Activated naive CD4-positive, alpha-beta T cell treated with anti-CD3 and anti-CD28 coated beads for 36 hours (primary cell): ENCODE measurements around the gene DLK1. TPM values are rescaled to one million over a fixed set of nuclear protein-coding genes. Genes with fewer than 3 reads are reported as not detected.

Experiments
- CTCF ChIA-PET: fragments of 350-600 bp; sonication (Branson Sonifier 250); formaldehyde crosslinking; loops from one replicate; lab custom pipeline; 2021; ENCODE audit warnings: antibody characterized with exemption; lab: Charles Lee
- DNase-seq: peaks from one replicate; pipeline ENCODE4 v3.0.0-alpha.2; 2020
- H3K27ac Mint-ChIP-seq: one replicate; pipeline ENCODE4 v1.8.0; 2021; ENCODE audit warnings: mild to moderate bottlenecking, mixed read lengths
- H3K27me3 Mint-ChIP-seq: one replicate; pipeline ENCODE4 v1.8.0; 2021; ENCODE audit warnings: low read depth, mixed read lengths
- H3K36me3 Mint-ChIP-seq: one replicate; pipeline ENCODE4 v1.8.0; 2021; ENCODE audit warnings: low read depth, mixed read lengths
- H3K4me1 Mint-ChIP-seq: one replicate; pipeline ENCODE4 v1.8.0; 2021; ENCODE audit warnings: low read depth, mixed read lengths
- H3K4me3 Mint-ChIP-seq: one replicate; pipeline ENCODE4 v1.8.0; 2021; ENCODE audit warnings: mild to moderate bottlenecking, moderate library complexity, mixed read lengths
- H3K9me3 Mint-ChIP-seq: one replicate; pipeline ENCODE4 v1.8.0; 2021; ENCODE audit warnings: mixed read lengths
- intact Hi-C: fragments of 100-400 bp; cut with micrococcal nuclease; formaldehyde crosslinking; loops from one replicate; pipeline ENCODE4 v1.15.1; 2023
- total RNA-seq, 2 experiments: library from RNA; stranded (reverse); gene quantifications; one replicate each; pipeline ENCODE4 v1.2.3, GENCODE V29; 2021

DLK1 gene
- total RNA-seq, 2 experiments from 2014 or later: not detected

- Mint-ChIP-seq H3K27ac (no peak overlapping the region), H3K4me1 (no peaks in the 10 kb centered on the region), H3K27me3 (peaks cover 4% of the 10 kb centered on the region), H3K4me3 (no peak overlapping the region), H3K36me3 (no peaks in the 10 kb centered on the region), H3K9me3 (peaks cover 2% of the 10 kb centered on the region)
- intact Hi-C loops: no loop called here
- CTCF ChIA-PET: no interaction called here
- no peak for DNase-seq
These were observed 46.9 kb downstream of the DLK1 start for GRCh38 chr14:100773331-100774163.

GRCh38 chr14:100774164-100774537 is 47.5 kb downstream of the DLK1 start:
- Mint-ChIP-seq H3K27ac (no peak overlapping the region), H3K36me3 (no peaks in the 10 kb centered on the region), H3K4me3 (no peak overlapping the region), H3K9me3 (peaks cover 2% of the 10 kb centered on the region), H3K4me1 (no peaks in the 10 kb centered on the region), H3K27me3 (peaks cover 4% of the 10 kb centered on the region)
- intact Hi-C loops: no loop called here
- CTCF ChIA-PET: no interaction called here
- DNase-seq: no peak

- intact Hi-C loops: no loop called here
- Mint-ChIP-seq H3K36me3 (no peaks in the 10 kb centered on the region), H3K27me3 (peaks cover 4% of the 10 kb centered on the region), H3K4me1 (no peaks in the 10 kb centered on the region), H3K4me3 (no peak overlapping the region), H3K9me3 (peaks cover 2% of the 10 kb centered on the region), H3K27ac (no peak overlapping the region)
- CTCF ChIA-PET: no interaction called here
- DNase-seq: no peak
These were observed 48.7 kb downstream of the DLK1 start for GRCh38 chr14:100775351-100775830.

GRCh38 chr14:100775831-100776591 is 49.3 kb downstream of the DLK1 start:
- no peaks in the 10 kb centered on the region for H3K27me3 Mint-ChIP-seq
- H3K27ac Mint-ChIP-seq: no peak overlapping the region
- DNase-seq: no peak
- H3K36me3 Mint-ChIP-seq: no peaks in the 10 kb centered on the region
- peaks cover 2% of the 10 kb centered on the region for H3K9me3 Mint-ChIP-seq
- H3K4me3 Mint-ChIP-seq: no peak overlapping the region
- H3K4me1 Mint-ChIP-seq: no peaks in the 10 kb centered on the region
- intact Hi-C loops: no loop called here
- CTCF ChIA-PET: no interaction called here

- Mint-ChIP-seq H3K27ac (no peak overlapping the region), H3K36me3 (no peaks in the 10 kb centered on the region), H3K9me3 (no peaks in the 10 kb centered on the region), H3K27me3 (no peaks in the 10 kb centered on the region), H3K4me1 (no peaks in the 10 kb centered on the region), H3K4me3 (no peak overlapping the region)
- intact Hi-C loops: no loop called here
- no peak for DNase-seq
- CTCF ChIA-PET: no interaction called here
These were observed 50.1 kb downstream of the DLK1 start for GRCh38 chr14:100776681-100777365.

- H3K27me3 Mint-ChIP-seq: no peaks in the 10 kb centered on the region
- DNase-seq: no peak
- no peaks in the 10 kb centered on the region for H3K9me3 Mint-ChIP-seq
- no peaks in the 10 kb centered on the region for H3K4me1 Mint-ChIP-seq
- no peaks in the 10 kb centered on the region for H3K36me3 Mint-ChIP-seq
- intact Hi-C loops: no loop called here
- H3K4me3 Mint-ChIP-seq: no peak overlapping the region
- CTCF ChIA-PET: no interaction called here
- no peak overlapping the region for H3K27ac Mint-ChIP-seq
These were observed 50.7 kb downstream of the DLK1 start for GRCh38 chr14:100777366-100777817.

GRCh38 chr14:100777818-100778525 is 51.3 kb downstream of the DLK1 start:
- intact Hi-C loops: no loop called here
- H3K4me1 Mint-ChIP-seq: no peaks in the 10 kb centered on the region
- H3K27me3 Mint-ChIP-seq: no peaks in the 10 kb centered on the region
- H3K9me3 Mint-ChIP-seq: no peaks in the 10 kb centered on the region
- no peaks in the 10 kb centered on the region for H3K36me3 Mint-ChIP-seq
- H3K4me3 Mint-ChIP-seq: no peak overlapping the region
- CTCF ChIA-PET: no interaction called here
- no peak for DNase-seq
- H3K27ac Mint-ChIP-seq: no peak overlapping the region

- DNase-seq: no peak
- H3K9me3 Mint-ChIP-seq: no peaks in the 10 kb centered on the region
- intact Hi-C loops: no loop called here
- CTCF ChIA-PET: no interaction called here
- no peaks in the 10 kb centered on the region for H3K4me1 Mint-ChIP-seq
- H3K27me3 Mint-ChIP-seq: no peaks in the 10 kb centered on the region
- H3K4me3 Mint-ChIP-seq: no peak overlapping the region
- no peaks in the 10 kb centered on the region for H3K36me3 Mint-ChIP-seq
- H3K27ac Mint-ChIP-seq: no peak overlapping the region
These were observed 51.8 kb downstream of the DLK1 start for GRCh38 chr14:100778526-100778882.

- intact Hi-C loops: no loop called here
- CTCF ChIA-PET: no interaction called here
- no peaks in the 10 kb centered on the region for H3K9me3 Mint-ChIP-seq
These were observed 52.4 kb downstream of the DLK1 start for GRCh38 chr14:100778951-100779690.

GRCh38 chr14:100779691-100780080 is 53.0 kb downstream of the DLK1 start:
- Mint-ChIP-seq H3K36me3 (no peaks in the 10 kb centered on the region), H3K4me1 (no peaks in the 10 kb centered on the region), H3K4me3 (no peak overlapping the region), H3K27ac (no peak overlapping the region), H3K27me3 (no peaks in the 10 kb centered on the region), H3K9me3 (no peaks in the 10 kb centered on the region)
- CTCF ChIA-PET: no interaction called here
- no peak for DNase-seq
- intact Hi-C loops: no loop called here

More at GRCh38 chr14:100778951-100779690, 52.4 kb downstream of the DLK1 start:
- DNase-seq: no peak
- H3K27me3 Mint-ChIP-seq: no peaks in the 10 kb centered on the region
- H3K4me1 Mint-ChIP-seq: no peaks in the 10 kb centered on the region
- H3K36me3 Mint-ChIP-seq: no peaks in the 10 kb centered on the region
- no peak overlapping the region for H3K27ac Mint-ChIP-seq
- H3K4me3 Mint-ChIP-seq: no peak overlapping the region

GRCh38 chr14:100780246-100780645 is 53.6 kb downstream of the DLK1 start:
- intact Hi-C loops: no loop called here
- CTCF ChIA-PET: no interaction called here
- Mint-ChIP-seq H3K27ac (no peak overlapping the region), H3K36me3 (no peaks in the 10 kb centered on the region), H3K27me3 (no peaks in the 10 kb centered on the region), H3K4me3 (no peak overlapping the region), H3K9me3 (no peaks in the 10 kb centered on the region), H3K4me1 (no peaks in the 10 kb centered on the region)
- no peak for DNase-seq
